ENCODE data around the gene LBHD2. TPM values are rescaled to one million over a fixed set of nuclear protein-coding genes. Genes with fewer than 3 reads are reported as not detected.

The LBHD2 gene
- total RNA-seq, 1 donor from 2014 or later: not detected

DNA sequence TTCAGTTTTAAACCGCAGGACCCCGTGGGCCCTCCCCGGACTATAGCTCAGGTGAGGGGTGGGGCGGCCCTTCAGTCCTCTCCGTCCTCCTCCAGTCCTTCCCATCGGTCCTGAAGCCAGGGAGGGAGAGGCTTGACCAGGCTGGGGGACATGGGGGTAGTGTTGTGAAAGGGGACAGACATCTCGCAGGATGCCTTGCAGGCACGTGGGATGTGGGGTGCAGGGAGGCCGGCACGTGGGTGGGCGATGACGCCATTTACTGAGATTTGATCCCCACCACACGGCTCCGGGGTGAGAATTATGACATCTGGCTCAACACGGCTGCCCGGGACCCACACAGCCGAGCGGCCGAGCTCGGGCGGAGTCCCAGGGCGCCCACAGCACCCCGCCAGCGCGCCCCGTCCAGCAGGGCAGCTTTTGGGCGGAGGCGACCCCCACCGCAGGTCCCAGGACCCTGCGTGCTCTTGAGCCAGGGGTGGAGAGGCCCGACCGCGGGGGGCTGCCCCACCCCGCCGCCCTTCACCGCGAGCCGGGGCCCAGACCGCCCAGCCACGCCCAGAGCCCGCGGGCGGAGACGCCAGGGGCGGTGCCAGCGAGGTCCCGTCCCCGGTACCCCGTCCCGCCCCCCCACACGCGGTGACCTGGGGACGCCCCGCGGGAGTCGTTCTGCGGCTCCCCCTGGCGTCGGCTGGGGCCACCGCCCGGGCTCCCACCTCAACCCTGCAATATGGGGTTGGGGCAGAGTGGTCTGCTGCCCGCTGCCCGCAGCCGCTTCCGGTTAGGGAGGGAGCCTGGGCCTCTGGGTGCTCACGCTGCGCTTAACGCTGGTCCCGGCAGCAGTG lies 7.3 kb downstream of the LBHD2 start:
- Mint-ChIP-seq H3K27ac (ENCODE audit: unreplicated experiment) (no peak overlapping the region), H3K36me3 (ENCODE audit: unreplicated experiment) (no peaks in the 10 kb centered on the region), H3K9me3 (ENCODE audit: unreplicated experiment) (no peaks in the 10 kb centered on the region), H3K4me3 (ENCODE audit: unreplicated experiment) (no peak overlapping the region), H3K27me3 (ENCODE audit: unreplicated experiment) (peaks cover 2% of the 10 kb centered on the region), H3K4me1 (ENCODE audit: unreplicated experiment) (peaks cover 4% of the 10 kb centered on the region)
- peak; percentile 40 for TF ChIP-seq CTCF (IDR thresholded peaks at IDR 0.05)
- DNase-seq (ENCODE audit: extremely low spot score, unreplicated experiment): no peak

DNA sequence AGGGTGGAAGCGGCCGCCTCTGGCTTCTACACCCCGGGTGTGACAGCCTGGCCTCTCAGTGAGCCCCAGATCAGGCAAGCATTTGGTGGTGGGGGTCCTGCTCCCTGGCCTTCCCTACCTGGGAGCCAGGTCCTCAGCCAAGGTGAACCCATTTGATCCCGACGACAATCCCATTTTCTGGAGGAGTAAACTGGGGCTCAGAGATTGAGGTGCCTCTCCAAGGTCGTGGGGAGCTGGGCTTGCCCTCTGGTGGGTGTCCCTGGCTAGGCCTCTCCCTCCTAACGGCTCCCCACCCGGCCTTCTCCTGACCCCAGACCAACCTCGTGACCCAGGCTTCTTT lies 7.8 kb downstream of the LBHD2 start:
- no peak for TF ChIP-seq CTCF (IDR thresholded peaks at IDR 0.05)
- peaks cover 5% of the 10 kb centered on the region for H3K27me3 Mint-ChIP-seq (ENCODE audit: unreplicated experiment)
- DNase-seq (ENCODE audit: extremely low spot score, unreplicated experiment): no peak
- peaks cover 4% of the 10 kb centered on the region for H3K4me1 Mint-ChIP-seq (ENCODE audit: unreplicated experiment)
- H3K36me3 Mint-ChIP-seq (ENCODE audit: unreplicated experiment): no peaks in the 10 kb centered on the region
- no peaks in the 10 kb centered on the region for H3K9me3 Mint-ChIP-seq (ENCODE audit: unreplicated experiment)
- H3K4me3 Mint-ChIP-seq (ENCODE audit: unreplicated experiment): no peak overlapping the region
- no peak overlapping the region for H3K27ac Mint-ChIP-seq (ENCODE audit: unreplicated experiment)

DNA sequence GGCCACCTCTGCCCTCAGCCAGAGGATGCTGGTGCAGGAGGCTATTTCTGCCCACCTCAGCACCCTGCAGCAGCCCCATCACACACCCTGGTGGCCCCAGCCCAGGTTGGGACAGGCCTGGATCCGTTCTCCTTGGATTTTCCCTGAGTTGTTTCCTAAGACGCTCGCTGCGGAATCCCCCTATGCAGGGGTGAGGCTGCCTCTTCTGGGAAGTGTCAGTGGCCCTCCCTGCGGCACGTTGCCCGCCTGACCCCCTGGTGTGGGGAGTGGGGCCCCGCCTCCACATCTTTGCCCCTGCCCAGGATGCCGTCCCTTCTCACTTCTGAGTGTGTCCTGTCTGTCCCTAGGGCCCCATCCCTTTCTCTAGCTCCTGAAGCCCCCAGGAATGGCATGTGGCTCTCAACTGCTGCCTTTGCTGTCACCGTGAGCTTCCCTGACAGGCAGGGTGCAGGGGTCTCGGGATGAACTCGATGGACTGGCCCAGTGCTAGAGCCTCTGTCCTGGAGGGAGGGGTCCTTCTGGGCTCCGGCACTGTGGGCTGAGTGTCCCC lies 9.9 kb downstream of the LBHD2 start:
- H3K36me3 Mint-ChIP-seq (ENCODE audit: unreplicated experiment): no peaks in the 10 kb centered on the region
- H3K27ac Mint-ChIP-seq (ENCODE audit: unreplicated experiment): peak overlapping the region; percentile 18
- no peak overlapping the region for H3K4me3 Mint-ChIP-seq (ENCODE audit: unreplicated experiment)
- peaks cover 4% of the 10 kb centered on the region for H3K4me1 Mint-ChIP-seq (ENCODE audit: unreplicated experiment)
- no peaks in the 10 kb centered on the region for H3K9me3 Mint-ChIP-seq (ENCODE audit: unreplicated experiment)
- no peak for DNase-seq (ENCODE audit: extremely low spot score, unreplicated experiment)
- TF ChIP-seq CTCF (IDR thresholded peaks at IDR 0.05): no peak
- peaks cover 3% of the 10 kb centered on the region for H3K27me3 Mint-ChIP-seq (ENCODE audit: unreplicated experiment)

- Mint-ChIP-seq H3K27ac (ENCODE audit: unreplicated experiment) (peak within 1 kb of the TSS; percentile 18), H3K4me3 (ENCODE audit: unreplicated experiment) (no peak within 1 kb of the TSS), H3K27me3 (ENCODE audit: unreplicated experiment) (peaks cover 3% of the 10 kb centered on the region), H3K9me3 (ENCODE audit: unreplicated experiment) (no peaks in the 10 kb centered on the region), H3K4me1 (ENCODE audit: unreplicated experiment) (peaks cover 4% of the 10 kb centered on the region), H3K36me3 (ENCODE audit: unreplicated experiment) (no peaks in the 10 kb centered on the region)
- no peak for TF ChIP-seq CTCF (IDR thresholded peaks at IDR 0.05)
- DNase-seq (ENCODE audit: extremely low spot score, unreplicated experiment): no peak
Measured at GRCh38 chr14:103094406-103095209, 10.6 kb downstream of the LBHD2 start, which contains the start of gene EXOC3L4. Gene EXOC3L4 (plus strand): TSS chr14:103094725. CDS start chr14:103100220, 5,495 bp downstream.

Measured in osteocyte (in vitro differentiated cells).